Upper lobe of left lung (tissue), 6 donors: ENCODE data around the gene GAB2. TPM values are rescaled to one million over a fixed set of nuclear protein-coding genes. Genes with fewer than 3 reads are reported as not detected.
A peak's percentile ranks its signal among the peaks of the same experiment; 100 is the strongest.

Experiments used
- ATAC-seq, 2 donors: fragments of 200-7000 bp; cut with Tn5 transposase; one replicate each; pipeline ENCODE4 v1.9.1; 2022; ENCODE audit warnings: mild to moderate bottlenecking in 2 of 2, moderate library complexity in 2 of 2; ENCODE audit not compliant: low FRiP score in 2 of 2
- DNase-seq, 2 donors: peaks; one replicate each; pipeline ENCODE4 v3.0.0-alpha.2; 2019 to 2020
- H3K27ac ChIP-seq, 4 donors: fragments of 200-600 bp; sonication (generic); one replicate each; pipeline ENCODE4 v1.5.1; 2016 to 2019
- H3K27me3 ChIP-seq, 4 donors: fragments of 200-600 bp; sonication (generic); one replicate each; pipeline ENCODE4 v1.5.1; 2017 to 2019
- H3K36me3 ChIP-seq, 4 donors: fragments of 200-600 bp; sonication (generic); one replicate each; pipeline ENCODE4 v1.5.1; 2016 to 2019
- H3K4me1 ChIP-seq, 4 donors: fragments of 200-600 bp; sonication (generic); one replicate each; pipeline ENCODE4 v1.5.1; 2018 to 2019
- H3K4me3 ChIP-seq, 4 donors: fragments of 200-600 bp; sonication (generic); one replicate each; pipeline ENCODE4 v1.5.1; 2017 to 2019; ENCODE audit warnings: mild to moderate bottlenecking in 2 of 4, moderate library complexity in 1 of 4
- H3K9me3 ChIP-seq, 4 donors: fragments of 200-600 bp; sonication (generic); one replicate each; pipeline ENCODE4 v1.5.1; 2018 to 2019
- EP300 ChIP-seq, 4 donors: sonication (generic); formaldehyde crosslinking; IDR thresholded peaks; one replicate each; pipeline ENCODE4 v1.5.1; 2017; ENCODE audit warnings: antibody characterized with exemption in 4 of 4, control low read depth in 2 of 4
- POLR2A ChIP-seq, 4 donors: fragments of 450-650 bp; IDR thresholded peaks; one replicate each; pipeline ENCODE4 v1.5.1; 2016 to 2017; ENCODE audit warnings: antibody characterized with exemption in 4 of 4, mild to moderate bottlenecking in 2 of 4
- POLR2AphosphoS5 ChIP-seq, 2 donors: sonication (generic); formaldehyde crosslinking; IDR thresholded peaks; one replicate each; pipeline ENCODE4 v1.5.1; 2017; ENCODE audit warnings: antibody characterized with exemption in 2 of 2
- WGBS, 2 donors: methylation state at CpG; one replicate each; pipeline ENCODE4 v1.1.5; 2017 to 2018; 5-methylcytosine and 5-hydroxymethylcytosine counted together
- total RNA-seq, 6 donors: library from RNA; depleted of rRNA in 4 of 6; stranded (reverse); fragments of >200 nt in 4 of 6; gene quantifications; one replicate each; pipeline versions ENCODE4 v1.1.0 to v1.2.1, GENCODE V29; 2016 to 2021
- TF ChIP-seq, protein P1 (sequence below), 6 experiments: fragments of 450-650 bp in 4 of 6; fragments of 200-600 bp in 2 of 6; sonication (generic) in 2 of 6; IDR thresholded peaks; one replicate each; pipeline ENCODE4 v1.5.1; 2016 to 2019; ENCODE audit warnings: antibody characterized with exemption in 6 of 6
- donor health status: DM: no; HTN: no; CAD: no; lungs with moderate emphysema.
- donor health status: DM: no; HTN: yes; CAD: no; lungs with severe emphysema.

GAB2 gene
- total RNA-seq, 6 donors from 2014 or later: 40.9 to 76.6 (median 50.4) TPM

DNA sequence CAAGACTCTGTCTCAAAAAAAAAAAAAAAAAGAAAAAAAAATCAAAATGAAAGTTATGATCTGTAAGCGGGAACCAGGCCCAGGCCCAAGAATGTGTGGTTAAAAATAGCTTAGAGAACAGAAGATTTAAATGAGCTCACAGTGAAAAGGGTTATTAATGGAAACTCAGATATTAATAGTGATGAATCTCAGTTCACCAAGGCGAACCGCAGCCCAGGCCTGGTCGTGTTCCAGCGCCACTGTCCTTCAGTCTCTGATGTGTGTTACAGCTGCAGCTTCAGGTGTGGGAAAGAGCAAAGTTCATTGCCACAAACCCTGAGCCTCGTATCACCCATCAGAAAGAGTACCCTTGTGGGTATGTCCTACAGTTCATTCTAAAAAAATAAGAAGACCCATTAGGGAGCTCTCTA lies 107.1 kb downstream of the GAB2 start:
- H3K27ac ChIP-seq: peak overlapping the region in 2 of 4 donors; percentile 17 to 52
- no peak for TF ChIP-seq POLR2AphosphoS5 (IDR thresholded peaks at IDR 0.05)
- H3K9me3 ChIP-seq: no peaks in the 10 kb centered on the region
- H3K4me3 ChIP-seq: no peak overlapping the region
- no peaks in the 10 kb centered on the region for H3K27me3 ChIP-seq
- H3K4me1 ChIP-seq: peaks cover 19 to 55% (median 44%) of the 10 kb centered on the region in 4 donors
- no peaks in the 10 kb centered on the region for H3K36me3 ChIP-seq
- ATAC-seq (peak in 1 of 2 donors; percentile 53), DNase-seq (peak in 1 of 2 donors; percentile 32)
- 37 to 43% methylated on average over 6 of the region's 6 CpGs for WGBS, 2 donors

DNA sequence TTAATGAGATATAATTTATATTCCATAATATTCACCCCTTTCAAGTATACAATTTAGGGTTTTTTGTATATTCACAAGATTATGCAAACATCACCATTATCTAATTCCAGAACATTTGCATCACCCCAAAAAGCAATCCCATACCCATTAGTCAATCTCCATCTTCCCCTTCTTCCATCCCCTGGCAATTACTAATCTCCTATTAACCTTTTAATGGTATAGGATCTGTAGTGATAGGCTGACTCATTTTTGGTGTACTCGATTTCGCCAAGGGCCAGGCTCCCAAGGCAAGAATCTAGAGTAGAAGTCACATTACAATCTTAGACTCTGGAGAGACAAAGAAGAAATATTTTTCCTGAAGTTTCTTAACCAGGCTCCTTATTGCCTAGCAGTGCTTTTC lies 113.4 kb downstream of the GAB2 start:
- no peak for DNase-seq
- WGBS, 2 donors: 88 to 97% methylated on average over 2 of the region's 2 CpGs
- no peak for ATAC-seq

DNA sequence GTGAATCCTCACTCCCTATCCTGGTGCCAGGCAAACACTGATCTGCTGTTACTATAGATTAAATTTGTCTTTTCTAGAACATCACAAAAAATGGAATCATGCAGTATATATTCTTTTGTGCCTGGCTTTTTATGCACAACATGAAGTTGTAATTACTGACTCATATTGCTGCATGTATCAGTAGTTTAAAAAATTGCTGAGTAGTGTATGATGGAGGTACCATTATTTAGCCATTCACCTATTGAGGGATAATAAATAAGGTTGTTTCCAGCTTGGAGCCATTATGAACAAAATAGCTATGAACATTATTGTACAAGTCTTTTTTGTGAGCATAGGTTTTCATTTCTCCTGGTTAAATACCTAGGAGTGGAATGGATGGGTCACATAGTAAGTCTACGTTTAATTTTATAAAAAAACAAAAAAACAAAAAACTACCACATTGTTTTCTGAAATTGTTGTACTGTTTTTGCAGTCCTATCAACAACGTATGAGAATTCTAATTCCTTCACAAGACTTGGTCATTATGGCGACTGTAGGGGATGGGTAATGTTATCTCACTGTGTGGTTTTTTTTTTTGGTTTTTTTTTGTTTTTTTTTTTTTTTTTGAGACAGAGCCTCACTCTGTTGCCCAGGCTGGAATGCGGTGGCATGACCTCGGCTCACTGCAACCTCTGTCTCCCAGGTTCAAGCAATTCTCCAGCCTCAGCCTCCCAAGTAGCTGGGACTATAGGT lies 117.3 kb downstream of the GAB2 start:
- H3K36me3 ChIP-seq: no peaks in the 10 kb centered on the region
- DNase-seq (no peak), ATAC-seq (no peak)
- H3K27ac ChIP-seq: no peak overlapping the region
- no peaks in the 10 kb centered on the region for H3K27me3 ChIP-seq
- no peaks in the 10 kb centered on the region for H3K9me3 ChIP-seq
- H3K4me3 ChIP-seq: no peak overlapping the region
- TF ChIP-seq EP300 (IDR thresholded peaks at IDR 0.05) (no peak), POLR2A (IDR thresholded peaks at IDR 0.05) (no peak), POLR2AphosphoS5 (IDR thresholded peaks at IDR 0.05) (no peak)
- TF ChIP-seq, protein P1, sequence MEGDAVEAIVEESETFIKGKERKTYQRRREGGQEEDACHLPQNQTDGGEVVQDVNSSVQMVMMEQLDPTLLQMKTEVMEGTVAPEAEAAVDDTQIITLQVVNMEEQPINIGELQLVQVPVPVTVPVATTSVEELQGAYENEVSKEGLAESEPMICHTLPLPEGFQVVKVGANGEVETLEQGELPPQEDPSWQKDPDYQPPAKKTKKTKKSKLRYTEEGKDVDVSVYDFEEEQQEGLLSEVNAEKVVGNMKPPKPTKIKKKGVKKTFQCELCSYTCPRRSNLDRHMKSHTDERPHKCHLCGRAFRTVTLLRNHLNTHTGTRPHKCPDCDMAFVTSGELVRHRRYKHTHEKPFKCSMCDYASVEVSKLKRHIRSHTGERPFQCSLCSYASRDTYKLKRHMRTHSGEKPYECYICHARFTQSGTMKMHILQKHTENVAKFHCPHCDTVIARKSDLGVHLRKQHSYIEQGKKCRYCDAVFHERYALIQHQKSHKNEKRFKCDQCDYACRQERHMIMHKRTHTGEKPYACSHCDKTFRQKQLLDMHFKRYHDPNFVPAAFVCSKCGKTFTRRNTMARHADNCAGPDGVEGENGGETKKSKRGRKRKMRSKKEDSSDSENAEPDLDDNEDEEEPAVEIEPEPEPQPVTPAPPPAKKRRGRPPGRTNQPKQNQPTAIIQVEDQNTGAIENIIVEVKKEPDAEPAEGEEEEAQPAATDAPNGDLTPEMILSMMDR (IDR thresholded peaks at IDR 0.05): no peak
- WGBS, 2 donors: 86 to 93% methylated on average over 5 of the region's 5 CpGs
- H3K4me1 ChIP-seq: peaks cover 8 to 20% (median 12%) of the 10 kb centered on the region in 4 donors

More for the DNA sequence above, 113.4 kb downstream of the GAB2 start:
- Histone ChIP-seq H3K27ac (no peak overlapping the region), H3K36me3 (no peaks in the 10 kb centered on the region), H3K9me3 (no peaks in the 10 kb centered on the region), H3K27me3 (no peaks in the 10 kb centered on the region), H3K4me1 (peaks cover 8 to 24% (median 10%) of the 10 kb centered on the region in 4 donors), H3K4me3 (no peak overlapping the region)
- TF ChIP-seq POLR2AphosphoS5 (IDR thresholded peaks at IDR 0.05) (no peak), POLR2A (IDR thresholded peaks at IDR 0.05) (no peak), EP300 (IDR thresholded peaks at IDR 0.05) (no peak)
- TF ChIP-seq, protein P1 (IDR thresholded peaks at IDR 0.05): no peak

DNA sequence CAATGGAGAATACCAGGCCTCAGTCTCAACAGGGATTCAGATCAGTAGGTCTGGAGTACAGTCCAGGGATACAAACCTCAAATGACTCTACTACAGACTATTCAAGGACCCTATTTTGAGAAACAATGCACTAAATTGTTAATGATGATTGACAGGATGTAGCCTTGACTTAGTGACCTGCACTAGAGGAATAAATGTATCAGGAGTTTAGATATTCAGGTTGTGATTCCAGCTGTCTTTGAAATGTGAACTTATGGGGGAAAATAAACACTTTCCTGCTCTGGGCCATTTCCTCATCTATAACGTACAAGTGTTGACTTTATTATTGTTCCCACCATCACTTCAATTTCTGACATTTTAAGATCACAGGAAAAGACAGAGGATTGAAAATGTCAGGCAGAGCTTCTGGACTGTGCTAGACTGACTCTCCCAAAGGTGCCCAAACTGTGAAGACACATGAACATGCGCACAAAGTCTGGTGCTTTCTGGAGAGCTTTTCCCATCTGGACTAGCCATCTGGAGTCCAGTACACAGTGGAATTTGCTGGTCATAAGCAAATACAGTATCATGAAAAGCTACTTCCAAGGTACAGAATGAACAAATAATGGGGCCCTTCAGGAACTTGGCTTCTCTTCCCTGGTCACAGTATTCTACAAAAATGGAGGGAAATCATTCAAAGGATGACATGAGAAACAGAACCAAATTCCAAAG lies 118.5 kb downstream of the GAB2 start:
- H3K27ac ChIP-seq: no peak overlapping the region
- H3K27me3 ChIP-seq: no peaks in the 10 kb centered on the region
- H3K4me3 ChIP-seq: no peak overlapping the region
- H3K4me1 ChIP-seq: peaks cover 4 to 11% (median 9%) of the 10 kb centered on the region in 4 donors
- TF ChIP-seq EP300 (IDR thresholded peaks at IDR 0.05): no peak
- no peak for TF ChIP-seq POLR2A (IDR thresholded peaks at IDR 0.05)
- TF ChIP-seq POLR2AphosphoS5 (IDR thresholded peaks at IDR 0.05): no peak
- TF ChIP-seq, protein P1 (IDR thresholded peaks at IDR 0.05): no peak
- WGBS, 2 donors: 65 to 70% methylated on average over 2 of the region's 2 CpGs
- no peaks in the 10 kb centered on the region for H3K9me3 ChIP-seq
- ATAC-seq: no peak
- DNase-seq: no peak
- no peaks in the 10 kb centered on the region for H3K36me3 ChIP-seq

DNA sequence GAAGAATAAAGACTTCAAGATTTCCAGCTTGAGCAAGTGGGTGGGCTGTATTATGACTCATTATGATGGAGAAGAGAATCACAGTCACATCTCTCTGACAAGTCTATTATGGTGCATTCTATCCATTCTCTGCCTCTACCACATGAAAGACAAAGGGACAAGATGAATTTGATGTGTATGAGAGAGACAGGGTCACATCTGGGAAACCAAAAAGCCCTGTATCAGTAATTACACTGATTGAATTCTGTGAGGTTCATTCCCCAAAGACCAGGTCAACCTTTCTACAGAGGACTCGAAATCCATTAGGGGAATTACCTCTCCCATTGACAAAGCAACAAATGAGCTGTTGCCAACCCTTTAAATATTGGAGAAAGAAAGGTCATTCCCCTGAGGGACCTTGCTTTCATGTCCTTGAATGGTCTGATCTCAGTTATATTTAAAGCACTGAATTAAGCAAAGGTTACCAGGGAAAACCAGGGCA lies 119.3 kb downstream of the GAB2 start:
- Histone ChIP-seq H3K27me3 (no peaks in the 10 kb centered on the region), H3K27ac (no peak overlapping the region), H3K4me1 (peaks cover 4 to 15% (median 9%) of the 10 kb centered on the region in 4 donors), H3K9me3 (no peaks in the 10 kb centered on the region), H3K36me3 (no peaks in the 10 kb centered on the region), H3K4me3 (no peak overlapping the region)
- ATAC-seq (no peak), DNase-seq (no peak)
- 82 to 93% methylated on average over 1 of the region's 1 CpG for WGBS, 2 donors
- no peak for TF ChIP-seq EP300 (IDR thresholded peaks at IDR 0.05)
- TF ChIP-seq POLR2A (IDR thresholded peaks at IDR 0.05): no peak
- TF ChIP-seq POLR2AphosphoS5 (IDR thresholded peaks at IDR 0.05): no peak
- TF ChIP-seq, protein P1 (IDR thresholded peaks at IDR 0.05): no peak
